Smooth muscle cell (in vitro differentiated cells): ENCODE data around the gene HYPK. TPM values are rescaled to one million over a fixed set of nuclear protein-coding genes. Genes with fewer than 3 reads are reported as not detected.

ENCODE experiments used
- DNase-seq: peaks from one replicate; lab custom pipeline; 2025; ENCODE audit not compliant: unreplicated experiment; lab: John Stamatoyannopoulos, UW
- H2AFZ ChIP-seq: fragments of 200-600 bp; sonication (generic); 2 replicates; pipeline ENCODE4 v1.6.0; 2016; ENCODE audit warnings: antibody characterized with exemption, low read depth, mild to moderate bottlenecking
- H3F3A ChIP-seq: fragments of 200-600 bp; sonication (generic); 2 replicates; pipeline ENCODE4 v1.6.0; 2017; ENCODE audit warnings: antibody characterized with exemption, low read depth
- H3K27ac ChIP-seq: fragments of 200-600 bp; sonication (generic); 2 replicates; pipeline ENCODE4 v1.5.1; 2016; ENCODE audit warnings: low read depth, mild to moderate bottlenecking
- H3K27me3 ChIP-seq: fragments of 200-600 bp; sonication (generic); 2 replicates; pipeline ENCODE4 v1.6.1; 2016; ENCODE audit warnings: low read depth, mild to moderate bottlenecking
- H3K36me3 ChIP-seq: fragments of 200-600 bp; sonication (generic); 2 replicates; pipeline ENCODE4 v1.5.1; 2016; ENCODE audit warnings: low read depth
- H3K4me1 ChIP-seq: fragments of 200-600 bp; sonication (generic); 2 replicates; pipeline ENCODE4 v1.5.1; 2016; ENCODE audit warnings: low read depth
- H3K4me2 ChIP-seq: fragments of 200-600 bp; sonication (generic); 2 replicates; pipeline ENCODE4 v1.6.0; 2016; ENCODE audit warnings: mild to moderate bottlenecking
- H3K4me3 ChIP-seq: fragments of 200-600 bp; sonication (generic); 2 replicates; pipeline ENCODE4 v1.5.1; 2016; ENCODE audit warnings: mild to moderate bottlenecking
- H3K79me2 ChIP-seq: fragments of 200-600 bp; sonication (generic); 2 replicates; pipeline ENCODE4 v1.6.0; 2016; ENCODE audit warnings: low read depth, mild to moderate bottlenecking
- H3K9ac ChIP-seq: fragments of 200-600 bp; sonication (generic); 2 replicates; pipeline ENCODE4 v1.6.0; 2016; ENCODE audit warnings: low read depth
- H3K9me3 ChIP-seq: fragments of 200-600 bp; sonication (generic); replicated peaks from 2 replicates; pipeline ENCODE4 v1.5.1; 2016; ENCODE audit warnings: low read depth
- H4K20me1 ChIP-seq: fragments of 200-600 bp; sonication (generic); 2 replicates; pipeline ENCODE4 v1.6.0; 2016; ENCODE audit warnings: low read depth
- CTCF ChIP-seq: fragments of 200-600 bp; sonication (generic); IDR thresholded peaks from 2 replicates; pipeline ENCODE4 v1.5.1; 2017; ENCODE audit warnings: borderline replicate concordance, mild to moderate bottlenecking, antibody characterized with exemption; ENCODE audit not compliant: insufficient read depth, poor library complexity, severe bottlenecking
- WGBS: methylation state at CpG from one replicate; pipeline ENCODE4 v1.1.7; 2016; ENCODE audit warnings: low lambda C conversion rate; 5-methylcytosine and 5-hydroxymethylcytosine counted together
- polyA plus RNA-seq: library from polyadenylated mRNA; unstranded; fragments of >200 nt; fragmentation: Nextera tagmentation; extraction: Ambion mirVana; gene quantifications from 2 replicates; pipeline ENCODE4 v1.2.1, GENCODE V29; 2016
- total RNA-seq: library from RNA; depleted of rRNA; stranded (reverse); fragments of >200 nt; gene quantifications from 2 replicates; pipeline ENCODE4 v1.2.3, GENCODE V29; 2014

The HYPK gene
- total and polyA plus RNA-seq, 2 experiments from 2014 or later = 7.3 to 14.7 TPM

DNA sequence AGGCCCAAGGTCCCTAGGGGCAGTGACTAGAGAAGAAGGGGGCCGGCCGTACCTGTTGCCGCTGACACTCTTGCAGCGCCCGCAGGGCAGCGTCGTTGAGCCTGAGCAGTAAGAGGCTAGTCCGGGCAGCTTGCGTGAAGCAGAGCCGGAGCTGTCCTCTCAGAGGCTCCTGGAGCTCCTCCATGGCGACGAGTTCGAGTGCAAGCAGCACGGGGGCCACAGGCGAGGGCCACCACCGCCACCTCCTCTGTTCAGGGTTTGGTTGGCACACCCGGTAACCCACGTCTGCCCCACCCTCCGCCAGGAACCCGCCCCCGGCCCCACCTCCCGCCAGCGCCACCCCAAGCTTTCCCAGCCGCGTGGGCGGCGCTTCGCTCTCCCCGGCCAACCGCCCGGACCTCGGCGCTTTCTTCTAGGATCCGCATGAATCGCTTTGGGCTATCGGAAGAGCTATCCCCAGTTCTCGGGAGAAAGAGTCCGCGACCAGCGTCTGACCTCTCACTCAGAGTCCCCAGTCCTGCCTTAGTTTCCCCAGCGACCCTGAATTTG, 23.6 kb upstream of the HYPK start, which contains the start of gene ELL3:
Gene ELL3 (minus strand): TSS at position 249 of the 549 bp plus-strand sequence. CDS start 65 bp downstream, at position 184.
- peaks cover 15% of the 10 kb centered on the region for H4K20me1 ChIP-seq
- H3K27me3 ChIP-seq = no peaks in the 10 kb centered on the region
- peak; percentile 55 for DNase-seq
- peak within 1 kb of the TSS; percentile 18 for H3K9ac ChIP-seq
- H3K79me2 ChIP-seq = no peaks in the 10 kb centered on the region
- no peaks in the 10 kb centered on the region for H3K9me3 ChIP-seq
- peak within 1 kb of the TSS; percentile 14 for H3K27ac ChIP-seq
- peak within 1 kb of the TSS; percentile 67 for H3K4me3 ChIP-seq
- peaks cover 4% of the 10 kb centered on the region for H3K4me1 ChIP-seq
- H2AFZ ChIP-seq = peak within 1 kb of the TSS; percentile 61
- TF ChIP-seq CTCF = no peak
- peak within 1 kb of the TSS; percentile 88 for H3K4me2 ChIP-seq
- H3F3A ChIP-seq = peaks cover 34% of the 10 kb centered on the region
- 2% methylated on average over 34 of the region's 41 CpGs for WGBS
- peaks cover 7% of the 10 kb centered on the region for H3K36me3 ChIP-seq

DNA sequence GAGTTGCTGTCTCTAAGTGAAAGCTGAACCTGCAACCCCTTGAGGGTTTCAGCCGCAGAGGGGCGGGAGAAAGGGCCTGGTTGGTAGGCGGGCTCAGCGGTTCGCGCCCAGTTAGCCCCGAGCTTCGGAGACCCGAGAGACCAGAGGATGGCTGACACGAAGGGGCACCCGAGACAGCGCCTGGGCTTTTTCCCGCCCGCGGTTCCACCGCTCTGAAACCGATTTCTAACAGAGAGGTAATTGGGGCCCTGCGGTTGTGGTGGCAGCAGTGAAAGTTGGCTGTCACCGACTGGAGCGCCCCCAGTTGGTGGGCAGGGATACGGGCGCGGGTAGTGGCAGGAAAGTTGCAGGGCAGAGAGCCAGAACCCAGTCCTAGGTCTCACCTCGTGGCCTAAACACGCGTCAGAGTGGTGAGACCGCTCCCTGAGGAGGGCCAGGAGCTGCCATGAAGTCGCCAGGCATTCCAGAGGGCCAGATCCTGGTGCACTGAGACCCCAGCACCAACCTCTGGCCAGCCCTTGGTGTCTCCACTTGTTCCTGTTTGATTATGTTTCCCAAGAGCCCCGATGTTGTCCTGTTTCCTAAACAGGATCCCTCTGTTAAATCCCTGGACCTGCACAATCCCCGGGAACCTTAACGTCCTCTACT, 23.0 kb upstream of the HYPK start:
- DNase-seq = peak; percentile 55
- H3K4me2 ChIP-seq = peak overlapping the region; percentile 88
- WGBS = 4% methylated on average over 31 of the region's 31 CpGs
- TF ChIP-seq CTCF = peak; percentile 54
- H4K20me1 ChIP-seq = peaks cover 9% of the 10 kb centered on the region
- peaks cover 28% of the 10 kb centered on the region for H3F3A ChIP-seq
- no peaks in the 10 kb centered on the region for H3K27me3 ChIP-seq
- H3K9me3 ChIP-seq = no peaks in the 10 kb centered on the region
- H3K36me3 ChIP-seq = peaks cover under 1% of the 10 kb centered on the region
- H3K27ac ChIP-seq = peak overlapping the region; percentile 14
- H3K4me3 ChIP-seq = peak overlapping the region; percentile 67
- H2AFZ ChIP-seq = peak overlapping the region; percentile 61
- peaks cover 4% of the 10 kb centered on the region for H3K4me1 ChIP-seq
- H3K9ac ChIP-seq = peak overlapping the region; percentile 18
- H3K79me2 ChIP-seq = no peaks in the 10 kb centered on the region

- Histone ChIP-seq H3K27me3 (no peaks in the 10 kb centered on the region), H4K20me1 (peaks cover 8% of the 10 kb centered on the region), H3K27ac (no peak overlapping the region), H3F3A (peaks cover 16% of the 10 kb centered on the region), H3K36me3 (no peaks in the 10 kb centered on the region), H3K79me2 (no peaks in the 10 kb centered on the region), H3K4me3 (no peak overlapping the region), H3K4me1 (peaks cover 4% of the 10 kb centered on the region), H2AFZ (no peak overlapping the region), H3K4me2 (no peak overlapping the region), H3K9ac (no peak overlapping the region), H3K9me3 (no peaks in the 10 kb centered on the region)
- 80% methylated on average over 1 of the region's 1 CpG for WGBS
- no peak for TF ChIP-seq CTCF
- DNase-seq = no peak
Measured at GRCh38 chr15:43779016-43779415, 21.4 kb upstream of the HYPK start.
